GM23338 (cell line): ENCODE data around the gene PPP1CA. TPM values are rescaled to one million over a fixed set of nuclear protein-coding genes. Genes with fewer than 3 reads are reported as not detected.

ENCODE experiments used
- ATAC-seq: fragments of 200-7000 bp; cut with Tn5 transposase; 3 replicates; pipeline ENCODE4 v1.9.1; 2020
- DNase-seq: peaks from one replicate; pipeline ENCODE4 v3.0.0-alpha.2; 2015; ENCODE audit warnings: low spot score
- H2AFZ ChIP-seq: fragments of 200-600 bp; sonication (generic); 2 replicates; pipeline ENCODE4 v1.8.0; 2016; ENCODE audit warnings: antibody characterized with exemption, mild to moderate bottlenecking, moderate library complexity
- H3F3A ChIP-seq: fragments of 200-600 bp; sonication (generic); replicated peaks from 2 replicates; pipeline ENCODE4 v1.8.0; 2017; ENCODE audit warnings: antibody characterized with exemption, mixed run types, low read depth
- H3K27ac ChIP-seq: fragments of 200-600 bp; sonication (generic); 2 replicates; pipeline ENCODE4 v1.6.1; 2016; ENCODE audit warnings: low read depth
- H3K27me3 ChIP-seq: fragments of 200-600 bp; sonication (generic); 2 replicates; pipeline ENCODE4 v1.8.0; 2016; ENCODE audit warnings: mild to moderate bottlenecking, mixed run types, moderate library complexity; ENCODE audit not compliant: insufficient read depth
- H3K36me3 ChIP-seq: fragments of 200-600 bp; sonication (generic); 2 replicates; pipeline ENCODE4 v1.8.0; 2016; ENCODE audit warnings: mild to moderate bottlenecking; ENCODE audit not compliant: insufficient read depth
- H3K4me1 ChIP-seq: fragments of 200-600 bp; sonication (generic); 2 replicates; pipeline ENCODE4 v1.8.0; 2016; ENCODE audit warnings: mild to moderate bottlenecking, moderate library complexity; ENCODE audit not compliant: insufficient read depth
- H3K4me2 ChIP-seq: fragments of 200-600 bp; sonication (generic); 2 replicates; pipeline ENCODE4 v1.7.1; 2017; ENCODE audit warnings: mixed run types
- H3K4me3 ChIP-seq: fragments of 200-600 bp; sonication (generic); 2 replicates; pipeline ENCODE4 v1.6.1; 2016; ENCODE audit warnings: mixed run types
- H3K79me2 ChIP-seq: fragments of 200-600 bp; sonication (generic); replicated peaks from 2 replicates; pipeline ENCODE4 v1.8.0; 2017; ENCODE audit warnings: mild to moderate bottlenecking; ENCODE audit not compliant: insufficient read depth
- H3K9me2 ChIP-seq: fragments of 200-600 bp; sonication (generic); 2 replicates; pipeline ENCODE4 v1.8.0; 2017; ENCODE audit not compliant: insufficient read depth
- H4K20me1 ChIP-seq: fragments of 200-600 bp; sonication (generic); replicated peaks from 2 replicates; pipeline ENCODE4 v1.8.0; 2017; ENCODE audit warnings: mild to moderate bottlenecking; ENCODE audit not compliant: insufficient read depth
- H3K27ac Mint-ChIP-seq: 2 replicates; pipeline ENCODE4 v1.8.0; 2020; ENCODE audit warnings: inconsistent platforms, mild to moderate bottlenecking, moderate library complexity, mixed read lengths
- H3K27me3 Mint-ChIP-seq: 3 replicates; pipeline ENCODE4 v1.8.0; 2022; ENCODE audit warnings: low read depth, mild to moderate bottlenecking, moderate library complexity, mixed read lengths, inconsistent platforms; ENCODE audit not compliant: insufficient read depth, poor library complexity
- H3K36me3 Mint-ChIP-seq: 3 replicates; pipeline ENCODE4 v1.8.0; 2021; ENCODE audit warnings: low read depth, mild to moderate bottlenecking, inconsistent platforms, moderate library complexity, mixed read lengths
- H3K4me1 Mint-ChIP-seq: 3 replicates; pipeline ENCODE4 v1.8.0; 2020; ENCODE audit warnings: mild to moderate bottlenecking, inconsistent platforms, mixed read lengths
- H3K4me3 Mint-ChIP-seq: 3 replicates; pipeline ENCODE4 v1.8.0; 2021; ENCODE audit warnings: moderate library complexity, mild to moderate bottlenecking, inconsistent platforms, mixed read lengths
- H3K9me3 Mint-ChIP-seq: 3 replicates; pipeline ENCODE4 v1.8.0; 2020; ENCODE audit warnings: moderate library complexity, mild to moderate bottlenecking, inconsistent platforms, mixed read lengths
- CREB1 ChIP-seq: fragments of 250-450 bp; sonication (Bioruptor Pico); IDR thresholded peaks from 2 replicates; pipeline ENCODE4 v1.5.0; 2020; ENCODE audit warnings: low read depth, mild to moderate bottlenecking, moderate library complexity
- JUNB ChIP-seq: IDR thresholded peaks from one replicate; pipeline ENCODE4 v1.6.1; 2016; ENCODE audit warnings: antibody characterized with exemption; ENCODE audit not compliant: unreplicated experiment
- NANOG ChIP-seq: IDR thresholded peaks from 2 replicates; pipeline ENCODE4 v1.6.1; 2016; ENCODE audit warnings: antibody characterized with exemption, borderline replicate concordance
- POLR2AphosphoS5 ChIP-seq: IDR thresholded peaks from 2 replicates; pipeline ENCODE4 v1.6.1; 2016; ENCODE audit warnings: antibody characterized with exemption, low read depth
- ZNF331 ChIP-seq: fragments of 250-450 bp; sonication (Bioruptor Pico); IDR thresholded peaks from 2 replicates; pipeline ENCODE4 v1.5.0; 2020; ENCODE audit warnings: low read depth, mild to moderate bottlenecking, moderate library complexity
- ZNF462 ChIP-seq: fragments of 250-450 bp; sonication (Bioruptor Pico); IDR thresholded peaks from 2 replicates; pipeline ENCODE4 v1.5.0; 2020; ENCODE audit warnings: mild to moderate bottlenecking, moderate library complexity
- polyA plus RNA-seq: library from polyadenylated mRNA; unstranded; fragments of >200 nt; fragmentation: Nextera tagmentation; extraction: Ambion mirVana; gene quantifications from 2 replicates; pipeline ENCODE4 v1.2.1, GENCODE V29; 2016
- total RNA-seq: library from RNA; depleted of rRNA; stranded (reverse); fragments of >200 nt; shearing (Covaris generic); gene quantifications from 2 replicates; pipeline ENCODE4 v1.2.3, GENCODE V29; 2014
- TF ChIP-seq, protein P1 (sequence below): IDR thresholded peaks from 2 replicates; pipeline ENCODE4 v1.6.1; 2016; ENCODE audit warnings: antibody characterized with exemption

PPP1CA gene
- total and polyA plus RNA-seq, 2 experiments from 2014 or later: 217 to 237 TPM

GRCh38 chr11:67364169-67364568 lies 37.5 kb downstream of the PPP1CA start:
- Histone ChIP-seq H3F3A (no peaks in the 10 kb centered on the region), H3K79me2 (no peaks in the 10 kb centered on the region), H2AFZ (no peak overlapping the region), H3K27me3 (peaks cover 21% of the 10 kb centered on the region), H3K4me1 (peaks cover 6% of the 10 kb centered on the region; the same call in 1 of the 2 replicates), H3K4me2 (no peak overlapping the region), H3K9me2 (no peaks in the 10 kb centered on the region), H3K27ac (no peak overlapping the region), H3K36me3 (no peaks in the 10 kb centered on the region), H4K20me1 (no peaks in the 10 kb centered on the region), H3K4me3 (no peak overlapping the region)
- Mint-ChIP-seq H3K4me1 (peaks cover 13% of the 10 kb centered on the region), H3K36me3 (no peaks in the 10 kb centered on the region; the same call in 2 of the 3 replicates), H3K27me3 (peaks cover 10% of the 10 kb centered on the region), H3K27ac (no peak overlapping the region), H3K4me3 (no peak overlapping the region), H3K9me3 (no peaks in the 10 kb centered on the region)
- TF ChIP-seq POLR2AphosphoS5: no peak
- no peak for TF ChIP-seq ZNF462 (CRISPR knock-in tag)
- TF ChIP-seq CREB1: no peak
- TF ChIP-seq NANOG: no peak
- TF ChIP-seq JUNB: no peak
- no peak for TF ChIP-seq ZNF331 (CRISPR knock-in tag)
- TF ChIP-seq, protein P1, sequence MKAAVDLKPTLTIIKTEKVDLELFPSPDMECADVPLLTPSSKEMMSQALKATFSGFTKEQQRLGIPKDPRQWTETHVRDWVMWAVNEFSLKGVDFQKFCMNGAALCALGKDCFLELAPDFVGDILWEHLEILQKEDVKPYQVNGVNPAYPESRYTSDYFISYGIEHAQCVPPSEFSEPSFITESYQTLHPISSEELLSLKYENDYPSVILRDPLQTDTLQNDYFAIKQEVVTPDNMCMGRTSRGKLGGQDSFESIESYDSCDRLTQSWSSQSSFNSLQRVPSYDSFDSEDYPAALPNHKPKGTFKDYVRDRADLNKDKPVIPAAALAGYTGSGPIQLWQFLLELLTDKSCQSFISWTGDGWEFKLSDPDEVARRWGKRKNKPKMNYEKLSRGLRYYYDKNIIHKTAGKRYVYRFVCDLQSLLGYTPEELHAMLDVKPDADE: no peak
- DNase-seq: no peak
- no peak for ATAC-seq
